Stimulated activated CD4-positive, alpha-beta T cell treated with anti-CD3 and anti-CD28 coated beads, Interleukin-2, amount 100 ng/mL, for 4 hours (primary cell): ENCODE results near the gene DSP.

ENCODE experiments used
- DNase-seq: peaks from one replicate; pipeline ENCODE4 v3.0.0-alpha.2; 2020; ENCODE audit warnings: low read depth

DSP gene

GRCh38 chr6:7541175-7542064 is at the start of gene DSP:
DSP (plus strand) TSS chr6:7541671; CDS start chr6:7541916, 245 bp downstream.
- DNase-seq, result peak; percentile 22

GRCh38 chr6:7493866-7494265 is 47.6 kb upstream of the DSP start:
- no peak for DNase-seq

- no peak for DNase-seq
Measured at GRCh38 chr6:7494638-7495037, 46.8 kb upstream of the DSP start.

- no peak for DNase-seq
Measured at GRCh38 chr6:7496266-7496875, 45.1 kb upstream of the DSP start.

- no peak for DNase-seq
Measured at GRCh38 chr6:7500752-7501282, 40.7 kb upstream of the DSP start.

- DNase-seq, result no peak
Measured at GRCh38 chr6:7502743-7503142, 38.7 kb upstream of the DSP start.

- DNase-seq, result no peak
Measured at GRCh38 chr6:7504041-7504440, 37.4 kb upstream of the DSP start.

- no peak for DNase-seq
Measured at GRCh38 chr6:7505189-7505699, 36.2 kb upstream of the DSP start.

- DNase-seq, result no peak
Measured at GRCh38 chr6:7507600-7507999, 33.9 kb upstream of the DSP start.

- no peak for DNase-seq
Measured at GRCh38 chr6:7512320-7512719, 29.2 kb upstream of the DSP start.

GRCh38 chr6:7513529-7513928 is 27.9 kb upstream of the DSP start:
- DNase-seq, result no peak

- DNase-seq, result no peak
Measured at GRCh38 chr6:7515363-7515762, 26.1 kb upstream of the DSP start.

GRCh38 chr6:7518877-7519276 is 22.6 kb upstream of the DSP start:
- no peak for DNase-seq

- no peak for DNase-seq
Measured at GRCh38 chr6:7522873-7523272, 18.6 kb upstream of the DSP start.

- DNase-seq, result no peak
Measured at GRCh38 chr6:7523922-7524321, 17.5 kb upstream of the DSP start.

- DNase-seq, result no peak
Measured at GRCh38 chr6:7526755-7527154, 14.7 kb upstream of the DSP start.

- no peak for DNase-seq
Measured at GRCh38 chr6:7528565-7528964, 12.9 kb upstream of the DSP start.

GRCh38 chr6:7529141-7529540 is 12.3 kb upstream of the DSP start:
- DNase-seq, result no peak

- no peak for DNase-seq
Measured at GRCh38 chr6:7532232-7532631, 9.2 kb upstream of the DSP start.

- DNase-seq, result no peak
Measured at GRCh38 chr6:7532821-7533220, 8.7 kb upstream of the DSP start.

GRCh38 chr6:7534192-7534591 is 7.3 kb upstream of the DSP start:
- DNase-seq, result no peak

GRCh38 chr6:7535498-7535897 is 6.0 kb upstream of the DSP start:
- no peak for DNase-seq

- no peak for DNase-seq
Measured at GRCh38 chr6:7537565-7538174, 3.8 kb upstream of the DSP start.
